ENCODE data around the gene BTBD7.

BTBD7 gene

DNA sequence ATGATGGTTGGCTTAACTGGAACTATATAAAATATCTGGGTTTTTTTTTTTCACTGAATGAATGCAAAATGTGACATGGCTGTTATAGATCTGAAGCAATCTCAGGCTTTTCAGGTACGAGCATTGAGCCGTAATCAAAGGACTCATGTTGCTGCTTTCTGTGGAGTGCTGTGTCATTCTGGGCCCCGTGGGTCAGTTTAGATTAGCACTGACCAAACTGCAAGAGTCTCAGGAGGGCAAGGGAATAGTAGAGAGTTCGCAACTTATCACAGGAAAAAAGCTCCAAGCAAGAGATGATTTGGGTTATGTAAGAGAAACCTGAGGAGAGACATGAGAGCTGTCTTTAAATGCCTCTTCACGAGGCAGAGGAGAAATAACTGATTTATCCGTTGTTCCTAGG, 66.7 kb downstream of the BTBD7 start:
- no peak for DNase-seq (ENCODE audit: low read depth, low spot score)
- TF ChIP-seq, protein P1, sequence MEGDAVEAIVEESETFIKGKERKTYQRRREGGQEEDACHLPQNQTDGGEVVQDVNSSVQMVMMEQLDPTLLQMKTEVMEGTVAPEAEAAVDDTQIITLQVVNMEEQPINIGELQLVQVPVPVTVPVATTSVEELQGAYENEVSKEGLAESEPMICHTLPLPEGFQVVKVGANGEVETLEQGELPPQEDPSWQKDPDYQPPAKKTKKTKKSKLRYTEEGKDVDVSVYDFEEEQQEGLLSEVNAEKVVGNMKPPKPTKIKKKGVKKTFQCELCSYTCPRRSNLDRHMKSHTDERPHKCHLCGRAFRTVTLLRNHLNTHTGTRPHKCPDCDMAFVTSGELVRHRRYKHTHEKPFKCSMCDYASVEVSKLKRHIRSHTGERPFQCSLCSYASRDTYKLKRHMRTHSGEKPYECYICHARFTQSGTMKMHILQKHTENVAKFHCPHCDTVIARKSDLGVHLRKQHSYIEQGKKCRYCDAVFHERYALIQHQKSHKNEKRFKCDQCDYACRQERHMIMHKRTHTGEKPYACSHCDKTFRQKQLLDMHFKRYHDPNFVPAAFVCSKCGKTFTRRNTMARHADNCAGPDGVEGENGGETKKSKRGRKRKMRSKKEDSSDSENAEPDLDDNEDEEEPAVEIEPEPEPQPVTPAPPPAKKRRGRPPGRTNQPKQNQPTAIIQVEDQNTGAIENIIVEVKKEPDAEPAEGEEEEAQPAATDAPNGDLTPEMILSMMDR (IDR thresholded peaks at IDR 0.05; ENCODE audit: low read depth, low read length), result no peak
- in situ Hi-C loops (cut with HindIII; ENCODE audit: low sequenced_read_pairs), result no loop called here
- no peak overlapping the region for H3K4me3 ChIP-seq (ENCODE audit: low read depth, low read length)

DNA sequence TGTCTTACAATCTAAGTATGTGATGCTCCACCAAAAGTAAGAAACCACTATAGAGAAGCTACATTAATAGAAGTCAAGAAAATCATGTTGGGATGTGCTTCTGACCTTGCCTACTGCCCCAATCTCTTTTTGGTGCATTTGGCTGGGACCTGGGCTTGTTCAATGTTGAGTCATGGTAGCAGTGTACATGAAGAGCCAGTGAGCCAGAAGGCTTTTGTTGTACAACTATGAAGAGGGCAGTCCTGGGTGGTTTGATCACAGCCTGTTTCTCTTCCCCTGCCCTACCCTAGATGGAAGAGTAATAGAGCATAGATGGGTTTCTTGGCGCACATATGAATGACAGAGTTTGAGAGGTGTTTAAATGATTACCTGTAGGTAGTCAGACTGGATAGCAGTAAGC, 69.4 kb downstream of the BTBD7 start:
- TF ChIP-seq, protein P1 (IDR thresholded peaks at IDR 0.05; ENCODE audit: low read depth, low read length), result no peak
- in situ Hi-C loops (cut with HindIII; ENCODE audit: low sequenced_read_pairs), result no loop called here
- H3K4me3 ChIP-seq (ENCODE audit: low read depth, low read length), result no peak overlapping the region
- DNase-seq (ENCODE audit: low read depth, low spot score), result no peak

DNA sequence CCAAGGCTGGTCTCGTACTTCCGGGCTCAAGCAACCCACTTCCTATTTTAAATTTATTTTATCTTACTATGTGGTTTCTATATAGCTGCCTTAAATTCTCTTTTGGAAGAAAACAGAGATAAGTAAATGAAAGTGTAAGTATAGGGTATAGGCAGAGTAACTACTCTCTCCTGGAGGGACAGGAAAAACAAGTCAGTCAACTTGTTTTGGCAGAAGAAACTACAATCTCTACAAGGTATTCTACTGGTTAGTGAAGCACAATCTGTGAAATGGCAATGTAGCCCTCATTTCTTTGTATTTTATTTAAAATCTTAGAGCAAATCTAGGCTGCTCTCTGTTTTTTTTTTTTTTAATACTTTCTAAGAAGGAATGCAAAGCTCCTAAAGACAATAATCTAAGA, 70.4 kb downstream of the BTBD7 start:
- TF ChIP-seq, protein P1 (IDR thresholded peaks at IDR 0.05; ENCODE audit: low read depth, low read length), result no peak
- in situ Hi-C loops (cut with HindIII; ENCODE audit: low sequenced_read_pairs), result no loop called here
- H3K4me3 ChIP-seq (ENCODE audit: low read depth, low read length), result no peak overlapping the region
- no peak for DNase-seq (ENCODE audit: low read depth, low spot score)

DNA sequence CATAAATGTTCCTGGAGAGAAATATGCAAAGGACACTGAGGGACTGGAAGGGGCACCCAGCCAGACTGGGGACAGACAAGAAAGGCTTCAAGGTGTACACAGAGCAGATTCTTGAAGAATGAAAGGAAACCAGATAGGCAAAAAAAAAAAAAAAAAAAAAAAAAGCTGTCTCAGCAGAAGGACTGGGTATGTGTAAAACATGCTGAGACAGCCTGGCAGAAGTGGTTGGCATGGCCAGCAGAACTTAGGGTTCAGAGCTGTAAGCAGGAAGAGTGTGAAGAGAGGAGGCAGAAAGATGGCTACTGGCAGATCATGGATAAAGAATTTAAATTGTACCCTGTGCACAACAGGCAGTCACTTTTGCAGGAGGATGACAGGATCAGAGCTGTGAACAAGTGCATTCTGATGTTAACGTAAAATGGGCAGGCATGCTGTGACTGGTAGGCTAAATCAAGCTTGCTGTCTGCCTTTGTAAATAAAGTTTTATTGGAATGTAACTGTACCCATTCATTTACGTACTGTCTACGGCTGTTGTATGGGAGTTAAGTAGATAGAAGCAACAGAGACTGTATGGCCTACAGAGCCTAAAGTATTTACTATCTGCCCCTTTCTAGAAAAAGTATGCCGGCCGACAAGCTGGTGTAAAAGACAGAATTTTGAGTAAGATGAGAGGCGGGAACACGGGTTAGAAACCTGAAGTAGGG, 83.6 kb downstream of the BTBD7 start:
- no peak for DNase-seq (ENCODE audit: low read depth, low spot score)
- in situ Hi-C loops (cut with HindIII; ENCODE audit: low sequenced_read_pairs), result no loop called here
- TF ChIP-seq, protein P1 (IDR thresholded peaks at IDR 0.05; ENCODE audit: low read depth, low read length), result no peak
- no peak overlapping the region for H3K4me3 ChIP-seq (ENCODE audit: low read depth, low read length)

DNA sequence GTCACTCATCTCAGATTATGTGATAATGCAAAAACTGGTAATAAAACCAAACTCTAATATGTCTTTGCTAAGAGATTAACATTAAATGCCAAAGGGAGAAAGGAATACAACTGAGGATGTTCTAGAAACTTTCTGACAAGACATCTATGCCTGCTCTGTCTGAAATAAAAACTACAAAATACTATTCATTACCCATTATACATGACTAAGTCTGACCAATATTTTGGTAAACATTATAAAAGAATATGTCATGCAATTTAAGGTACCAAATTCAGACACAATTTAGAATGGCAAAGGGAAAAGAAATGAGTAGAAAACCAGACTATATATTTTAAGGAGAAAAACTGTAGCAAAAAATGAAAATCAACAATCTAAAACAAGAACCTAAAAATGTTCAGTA, 86.3 kb downstream of the BTBD7 start:
- DNase-seq (ENCODE audit: low read depth, low spot score), result no peak
- H3K4me3 ChIP-seq (ENCODE audit: low read depth, low read length), result no peak overlapping the region
- TF ChIP-seq, protein P1 (IDR thresholded peaks at IDR 0.05; ENCODE audit: low read depth, low read length), result no peak
- in situ Hi-C loops (cut with HindIII; ENCODE audit: low sequenced_read_pairs), result no loop called here

DNA sequence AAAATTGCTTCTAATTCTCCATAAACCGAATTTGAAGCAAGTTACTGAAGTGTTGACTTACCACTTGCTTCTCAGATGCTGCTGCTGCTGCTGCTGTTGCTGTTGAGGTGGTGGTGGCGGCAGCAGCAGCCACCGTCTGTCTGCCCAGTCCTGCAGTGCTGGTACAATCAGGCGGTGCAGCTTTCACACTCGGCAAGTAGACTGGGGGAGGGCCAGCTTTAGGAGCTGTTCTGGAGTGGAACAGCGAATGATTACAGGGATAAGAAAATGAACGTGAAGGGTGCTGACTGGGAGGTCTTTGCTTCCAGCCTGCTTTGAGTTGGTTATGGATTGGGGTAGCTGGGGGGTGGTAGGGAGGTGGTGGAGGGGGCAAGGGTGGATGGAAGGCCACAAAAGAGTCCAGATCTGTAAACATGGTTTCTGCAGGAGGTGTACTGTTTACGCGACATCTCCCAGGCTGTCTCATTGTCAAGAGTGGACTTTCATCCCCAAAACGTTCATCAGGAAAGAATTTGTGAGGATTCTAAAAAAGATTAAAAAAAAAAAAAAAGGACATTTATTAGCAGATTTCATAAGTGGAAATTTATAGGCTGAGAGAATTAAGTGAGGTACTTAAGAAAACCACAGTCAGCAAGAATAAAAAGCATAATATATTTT, 86.9 kb downstream of the BTBD7 start:
- in situ Hi-C loops (cut with HindIII; ENCODE audit: low sequenced_read_pairs), result no loop called here
- TF ChIP-seq, protein P1 (IDR thresholded peaks at IDR 0.05; ENCODE audit: low read depth, low read length), result no peak
- no peak for DNase-seq (ENCODE audit: low read depth, low spot score)
- no peak overlapping the region for H3K4me3 ChIP-seq (ENCODE audit: low read depth, low read length)
